ENCODE measurements around the gene GABRR3. TPM values are rescaled to one million over a fixed set of nuclear protein-coding genes. Genes with fewer than 3 reads are reported as not detected.
A peak's percentile ranks its signal among the peaks of the same experiment; 100 is the strongest.

Gene GABRR3
- total and polyA plus RNA-seq, 2 donors (not counting 1 experiment from before 2014, with no cell fraction given), result not detected

DNA sequence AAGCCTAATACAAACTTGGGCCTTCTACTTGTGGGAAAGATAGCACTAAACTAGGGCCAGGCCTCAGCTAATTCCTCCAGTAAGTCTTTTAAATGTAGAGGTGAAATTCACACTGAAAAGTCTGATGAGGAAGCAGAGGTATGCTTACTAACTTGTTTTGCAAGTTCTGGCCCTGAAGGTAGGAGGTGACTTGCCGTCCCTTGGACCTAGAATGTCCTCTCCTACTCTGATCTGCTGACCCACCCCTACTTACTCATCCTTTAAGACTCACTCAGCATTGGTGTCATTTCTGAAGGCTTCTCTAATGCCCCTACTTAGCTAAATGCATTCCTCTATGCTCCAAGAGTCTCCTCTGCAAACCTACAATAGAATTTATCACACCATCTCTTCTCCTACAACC, 82.2 kb downstream of the GABRR3 start:
- peaks cover 16% of the 10 kb centered on the region for H3K36me3 ChIP-seq (ENCODE audit: control insufficient read depth, insufficient read depth, low read length)
- peaks cover 6% of the 10 kb centered on the region for H3K4me1 ChIP-seq (ENCODE audit: control insufficient read depth, extremely low read depth, insufficient read depth, low read length)
- TF ChIP-seq EZH2 (IDR thresholded peaks at IDR 0.05; ENCODE audit: low read length, missing control alignments), result no peak
- H3K4me3 ChIP-seq (replicated peaks in 1 of 4; ENCODE audit: control extremely low read depth in 1 of 4, insufficient read depth in 1 of 4, low read depth in 3 of 4, low read length in 4 of 4), result no peak overlapping the region
- H3K27me3 ChIP-seq (ENCODE audit: control insufficient read depth, insufficient read depth, low read length), result no peaks in the 10 kb centered on the region
- H2AFZ ChIP-seq (ENCODE audit: low read length), result no peak overlapping the region
- DNase-seq (ENCODE audit: low read depth in 2 of 2), result no peak
- no peaks in the 10 kb centered on the region for H3K79me2 ChIP-seq (ENCODE audit: control insufficient read depth, insufficient read depth, low read length)
- H4K20me1 ChIP-seq (ENCODE audit: control insufficient read depth, extremely low read depth, insufficient read depth, low read length), result no peaks in the 10 kb centered on the region
- no peaks in the 10 kb centered on the region for H3K9me3 ChIP-seq (ENCODE audit: control insufficient read depth, insufficient read depth, low read depth, low read length)
- H3K27ac ChIP-seq (ENCODE audit: insufficient read depth, low read length), result peak overlapping the region; percentile 51
- no peak overlapping the region for H3K9ac ChIP-seq (ENCODE audit: insufficient read depth, low read length)
- no peak overlapping the region for H3K4me2 ChIP-seq (ENCODE audit: extremely low read depth, insufficient read depth, low read length)

DNA sequence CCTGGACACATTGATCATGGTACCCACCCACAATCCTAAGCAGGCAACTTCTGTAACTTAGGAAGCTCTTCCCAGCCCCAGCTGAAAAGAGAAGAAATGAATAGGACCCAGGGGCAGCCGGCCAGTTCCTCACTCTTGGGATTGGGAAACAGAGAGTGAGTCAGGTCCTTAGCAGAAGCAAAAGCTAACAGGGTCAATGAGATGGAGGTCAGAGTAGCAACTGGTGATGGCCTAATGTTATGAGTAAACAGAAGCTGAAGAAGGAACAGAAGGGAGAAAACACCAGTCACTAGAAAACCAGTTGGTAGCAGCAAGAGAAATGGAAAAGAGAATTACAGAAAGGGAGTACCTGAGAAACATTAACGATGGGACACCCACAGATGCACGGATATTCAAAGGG, 82.8 kb downstream of the GABRR3 start:
- no peaks in the 10 kb centered on the region for H3K27me3 ChIP-seq (ENCODE audit: control insufficient read depth, insufficient read depth, low read length)
- peak overlapping the region; percentile 51 for H3K27ac ChIP-seq (ENCODE audit: insufficient read depth, low read length)
- no peaks in the 10 kb centered on the region for H3K79me2 ChIP-seq (ENCODE audit: control insufficient read depth, insufficient read depth, low read length)
- H3K4me2 ChIP-seq (ENCODE audit: extremely low read depth, insufficient read depth, low read length), result no peak overlapping the region
- peaks cover 6% of the 10 kb centered on the region for H3K4me1 ChIP-seq (ENCODE audit: control insufficient read depth, extremely low read depth, insufficient read depth, low read length)
- no peak for TF ChIP-seq EZH2 (IDR thresholded peaks at IDR 0.05; ENCODE audit: low read length, missing control alignments)
- TF ChIP-seq, protein P1, sequence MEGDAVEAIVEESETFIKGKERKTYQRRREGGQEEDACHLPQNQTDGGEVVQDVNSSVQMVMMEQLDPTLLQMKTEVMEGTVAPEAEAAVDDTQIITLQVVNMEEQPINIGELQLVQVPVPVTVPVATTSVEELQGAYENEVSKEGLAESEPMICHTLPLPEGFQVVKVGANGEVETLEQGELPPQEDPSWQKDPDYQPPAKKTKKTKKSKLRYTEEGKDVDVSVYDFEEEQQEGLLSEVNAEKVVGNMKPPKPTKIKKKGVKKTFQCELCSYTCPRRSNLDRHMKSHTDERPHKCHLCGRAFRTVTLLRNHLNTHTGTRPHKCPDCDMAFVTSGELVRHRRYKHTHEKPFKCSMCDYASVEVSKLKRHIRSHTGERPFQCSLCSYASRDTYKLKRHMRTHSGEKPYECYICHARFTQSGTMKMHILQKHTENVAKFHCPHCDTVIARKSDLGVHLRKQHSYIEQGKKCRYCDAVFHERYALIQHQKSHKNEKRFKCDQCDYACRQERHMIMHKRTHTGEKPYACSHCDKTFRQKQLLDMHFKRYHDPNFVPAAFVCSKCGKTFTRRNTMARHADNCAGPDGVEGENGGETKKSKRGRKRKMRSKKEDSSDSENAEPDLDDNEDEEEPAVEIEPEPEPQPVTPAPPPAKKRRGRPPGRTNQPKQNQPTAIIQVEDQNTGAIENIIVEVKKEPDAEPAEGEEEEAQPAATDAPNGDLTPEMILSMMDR (conservative IDR thresholded peaks at IDR 0.05 in 1 of 2, IDR thresholded peaks at IDR 0.05 in 1 of 2; ENCODE audit: low read depth in 1 of 2, low read length in 2 of 2), result no peak
- H3K36me3 ChIP-seq (ENCODE audit: control insufficient read depth, insufficient read depth, low read length), result peaks cover 12% of the 10 kb centered on the region
- no peaks in the 10 kb centered on the region for H4K20me1 ChIP-seq (ENCODE audit: control insufficient read depth, extremely low read depth, insufficient read depth, low read length)
- no peaks in the 10 kb centered on the region for H3K9me3 ChIP-seq (ENCODE audit: control insufficient read depth, insufficient read depth, low read depth, low read length)
- H3K9ac ChIP-seq (ENCODE audit: insufficient read depth, low read length), result no peak overlapping the region
- peak in 1 of 2 donors; percentile 92 for DNase-seq (ENCODE audit: low read depth in 2 of 2)
- no peak overlapping the region for H3K4me3 ChIP-seq (replicated peaks in 1 of 4; ENCODE audit: control extremely low read depth in 1 of 4, insufficient read depth in 1 of 4, low read depth in 3 of 4, low read length in 4 of 4)
- no peak overlapping the region for H2AFZ ChIP-seq (ENCODE audit: low read length)

DNA sequence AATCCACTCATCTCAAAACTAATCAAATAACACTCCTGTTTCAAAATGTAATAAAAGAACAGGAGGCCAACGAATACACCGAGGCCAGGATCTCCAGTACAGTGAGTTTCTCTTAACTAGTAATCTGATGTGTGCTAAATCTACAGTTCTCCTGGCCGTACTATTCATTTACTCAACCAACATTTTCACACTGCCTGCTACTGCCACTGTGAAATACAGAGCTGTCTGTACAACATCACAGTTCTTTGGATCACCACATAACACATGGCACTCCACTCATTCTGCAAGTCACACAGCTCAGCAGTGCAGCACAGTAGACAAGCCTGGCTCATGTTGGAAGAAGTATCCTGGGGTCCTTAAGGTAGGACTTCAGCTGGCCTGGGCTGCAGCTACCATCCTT, 84.8 kb downstream of the GABRR3 start:
- Histone ChIP-seq H2AFZ (ENCODE audit: low read length) (no peak overlapping the region), H3K27me3 (ENCODE audit: control insufficient read depth, insufficient read depth, low read length) (no peaks in the 10 kb centered on the region), H3K4me3 (replicated peaks in 1 of 4; ENCODE audit: control extremely low read depth in 1 of 4, insufficient read depth in 1 of 4, low read depth in 3 of 4, low read length in 4 of 4) (no peak overlapping the region), H3K36me3 (ENCODE audit: control insufficient read depth, insufficient read depth, low read length) (peaks cover 12% of the 10 kb centered on the region), H3K27ac (ENCODE audit: insufficient read depth, low read length) (no peak overlapping the region), H3K9me3 (ENCODE audit: control insufficient read depth, insufficient read depth, low read depth, low read length) (no peaks in the 10 kb centered on the region), H3K79me2 (ENCODE audit: control insufficient read depth, insufficient read depth, low read length) (no peaks in the 10 kb centered on the region), H3K4me1 (ENCODE audit: control insufficient read depth, extremely low read depth, insufficient read depth, low read length) (peaks cover 6% of the 10 kb centered on the region), H3K4me2 (ENCODE audit: extremely low read depth, insufficient read depth, low read length) (no peak overlapping the region), H4K20me1 (ENCODE audit: control insufficient read depth, extremely low read depth, insufficient read depth, low read length) (no peaks in the 10 kb centered on the region), H3K9ac (ENCODE audit: insufficient read depth, low read length) (no peak overlapping the region)
- DNase-seq (ENCODE audit: low read depth in 2 of 2), result no peak
- TF ChIP-seq, protein P1 (conservative IDR thresholded peaks at IDR 0.05 in 1 of 2, IDR thresholded peaks at IDR 0.05 in 1 of 2; ENCODE audit: low read depth in 1 of 2, low read length in 2 of 2), result no peak
- TF ChIP-seq EZH2 (IDR thresholded peaks at IDR 0.05; ENCODE audit: low read length, missing control alignments), result no peak
